Naive thymus-derived CD4-positive, alpha-beta T cell (primary cell): ENCODE measurements around the gene KNDC1. TPM values are rescaled to one million over a fixed set of nuclear protein-coding genes. Genes with fewer than 3 reads are reported as not detected.
A peak's percentile ranks its signal among the peaks of the same experiment; 100 is the strongest.

ENCODE experiments used
- ATAC-seq: fragments of 150-1000 bp; cut with Tn5 transposase; 2 replicates; pipeline ENCODE4 v1.10.0; 2021; ENCODE audit warnings: mild to moderate bottlenecking, moderate library complexity
- CTCF ChIA-PET: fragments of 350-600 bp; sonication (Branson Sonifier 250); formaldehyde crosslinking; loops from one replicate; lab custom pipeline; 2021; ENCODE audit warnings: antibody characterized with exemption; lab: Charles Lee
- POLR2A ChIA-PET: fragments of 350-600 bp; sonication (Branson Sonifier 250); formaldehyde crosslinking; loops from one replicate; lab custom pipeline; 2021; ENCODE audit warnings: antibody characterized with exemption, inconsistent platforms; lab: Charles Lee
- DNase-seq, 9 donors: peaks; one replicate each; pipeline versions ENCODE4 v3.0.0 to v3.0.0-alpha.2; 2020 to 2022; ENCODE audit warnings: mixed read lengths in 1 of 9
- H3K27ac ChIP-seq: one replicate; pipeline ENCODE4 v1.7.0; 2013; ENCODE audit warnings: mild to moderate bottlenecking, low read depth, low read length, moderate library complexity
- H3K27me3 ChIP-seq, 2 donors: one replicate each; pipeline ENCODE4 v1.7.0; 2013; ENCODE audit warnings: low read length in 2 of 2, mild to moderate bottlenecking in 2 of 2, moderate library complexity in 2 of 2; ENCODE audit not compliant: control insufficient read depth in 2 of 2, insufficient read depth in 2 of 2
- H3K36me3 ChIP-seq, 3 experiments: 1 replicate in 2 of 3; 2 replicates in 1 of 3; pipeline ENCODE4 v1.7.0; 2013; ENCODE audit warnings: low read length in 3 of 3, mild to moderate bottlenecking in 3 of 3, moderate library complexity in 1 of 3; ENCODE audit not compliant: insufficient read depth in 3 of 3, control insufficient read depth in 2 of 3
- H3K4me1 ChIP-seq, 2 donors: one replicate each; pipeline ENCODE4 v1.7.0; 2013; ENCODE audit warnings: low read length in 2 of 2, mild to moderate bottlenecking in 2 of 2, moderate library complexity in 1 of 2; ENCODE audit not compliant: control insufficient read depth in 2 of 2, insufficient read depth in 2 of 2
- H3K4me3 ChIP-seq: 2 replicates; pipeline ENCODE4 v1.7.0; 2013; ENCODE audit warnings: mild to moderate bottlenecking, low read length
- H3K9me3 ChIP-seq, 3 experiments: 1 replicate in 2 of 3; 2 replicates in 1 of 3; pipeline ENCODE4 v1.7.0; 2013; ENCODE audit warnings: low read length in 3 of 3; ENCODE audit not compliant: control insufficient read depth in 2 of 3
- H3K27ac Mint-ChIP-seq, 9 donors: one replicate each; pipeline ENCODE4 v1.8.0; 2020 to 2022; ENCODE audit warnings: mixed read lengths in 9 of 9, mild to moderate bottlenecking in 8 of 9, moderate library complexity in 5 of 9, inconsistent platforms in 2 of 9
- H3K27me3 Mint-ChIP-seq, 5 donors: one replicate each; pipeline ENCODE4 v1.8.0; 2021 to 2022; ENCODE audit warnings: mixed read lengths in 5 of 5, mild to moderate bottlenecking in 1 of 5
- H3K36me3 Mint-ChIP-seq, 5 donors: one replicate each; pipeline ENCODE4 v1.8.0; 2020 to 2022; ENCODE audit warnings: mixed read lengths in 5 of 5, mild to moderate bottlenecking in 3 of 5, inconsistent platforms in 1 of 5
- H3K4me1 Mint-ChIP-seq, 7 donors: one replicate each; pipeline ENCODE4 v1.8.0; 2020 to 2022; ENCODE audit warnings: mixed read lengths in 7 of 7, mild to moderate bottlenecking in 3 of 7, inconsistent platforms in 1 of 7
- H3K4me3 Mint-ChIP-seq, 10 donors: one replicate each; pipeline ENCODE4 v1.8.0; 2020 to 2022; ENCODE audit warnings: mild to moderate bottlenecking in 10 of 10, mixed read lengths in 10 of 10, moderate library complexity in 6 of 10, inconsistent platforms in 2 of 10
- H3K9me3 Mint-ChIP-seq, 11 donors: one replicate each; pipeline ENCODE4 v1.8.0; 2020 to 2022; ENCODE audit warnings: mixed read lengths in 11 of 11, mild to moderate bottlenecking in 4 of 11, inconsistent platforms in 1 of 11, moderate library complexity in 1 of 11
- intact Hi-C, 2 donors: fragments of 100-400 bp; cut with micrococcal nuclease; formaldehyde crosslinking; loops; one replicate each; pipeline ENCODE4 v1.15.1; 2023
- polyA plus RNA-seq, 2 donors: library from polyadenylated mRNA; unstranded; fragments of 300-500 nt; fragmentation: Illumina TruSeq; gene quantifications; one replicate each; pipeline ENCODE4 v1.2.3, GENCODE V29; 2021
- total RNA-seq, 6 experiments: library from RNA in 5 of 6; stranded (reverse) in 5 of 6; gene quantifications; 1 replicate in 5 of 6; 2 replicates in 1 of 6; pipeline ENCODE4 v1.2.3 and lab custom pipeline; 2021 to 2026

The KNDC1 gene
- total and polyA plus RNA-seq, 7 experiments from 2014 or later: 0.05 to 3.6 (median 0.60) TPM; not detected in 3

DNA sequence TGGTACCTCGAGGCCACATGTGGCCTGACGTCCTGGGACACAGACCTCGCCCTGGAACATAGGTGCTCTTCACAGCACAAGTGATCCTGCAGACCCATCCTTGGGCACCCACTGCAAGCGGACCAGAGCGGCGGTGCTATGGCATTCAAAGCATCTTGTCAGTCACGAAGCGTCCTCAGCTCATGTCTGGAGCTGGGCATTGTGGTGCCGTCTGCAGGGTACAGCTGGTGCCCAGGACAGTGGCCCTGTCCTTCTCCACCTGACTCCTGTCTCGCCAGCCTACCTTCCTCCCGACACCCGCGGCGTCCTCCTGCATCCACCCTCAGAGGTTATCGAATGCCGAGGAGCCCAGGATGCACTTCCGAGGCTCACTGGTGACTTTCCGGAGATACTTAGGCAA is 45.8 kb upstream of the KNDC1 start:
- Histone ChIP-seq H3K27me3 (no peaks in the 10 kb centered on the region), H3K4me1 (no peaks in the 10 kb centered on the region), H3K4me3 (no peak overlapping the region), H3K36me3 (no peaks in the 10 kb centered on the region), H3K9me3 (no peaks in the 10 kb centered on the region), H3K27ac (no peak overlapping the region)
- Mint-ChIP-seq H3K9me3 (peaks cover 0 to 23% (median 8%) of the 10 kb centered on the region in 11 donors), H3K27ac (no peak overlapping the region), H3K4me3 (no peak overlapping the region), H3K4me1 (peaks cover 0 to 2% (median 0%) of the 10 kb centered on the region in 7 donors), H3K27me3 (peaks cover 0 to 6% (median 5%) of the 10 kb centered on the region in 5 donors), H3K36me3 (peaks cover 0 to 4% (median 0%) of the 10 kb centered on the region in 5 donors)
- CTCF ChIA-PET: no interaction called here
- DNase-seq: peak in 1 of 9 donors; percentile 6
- intact Hi-C loops: no loop called here
- POLR2A ChIA-PET: no interaction called here
- no peak for ATAC-seq

DNA sequence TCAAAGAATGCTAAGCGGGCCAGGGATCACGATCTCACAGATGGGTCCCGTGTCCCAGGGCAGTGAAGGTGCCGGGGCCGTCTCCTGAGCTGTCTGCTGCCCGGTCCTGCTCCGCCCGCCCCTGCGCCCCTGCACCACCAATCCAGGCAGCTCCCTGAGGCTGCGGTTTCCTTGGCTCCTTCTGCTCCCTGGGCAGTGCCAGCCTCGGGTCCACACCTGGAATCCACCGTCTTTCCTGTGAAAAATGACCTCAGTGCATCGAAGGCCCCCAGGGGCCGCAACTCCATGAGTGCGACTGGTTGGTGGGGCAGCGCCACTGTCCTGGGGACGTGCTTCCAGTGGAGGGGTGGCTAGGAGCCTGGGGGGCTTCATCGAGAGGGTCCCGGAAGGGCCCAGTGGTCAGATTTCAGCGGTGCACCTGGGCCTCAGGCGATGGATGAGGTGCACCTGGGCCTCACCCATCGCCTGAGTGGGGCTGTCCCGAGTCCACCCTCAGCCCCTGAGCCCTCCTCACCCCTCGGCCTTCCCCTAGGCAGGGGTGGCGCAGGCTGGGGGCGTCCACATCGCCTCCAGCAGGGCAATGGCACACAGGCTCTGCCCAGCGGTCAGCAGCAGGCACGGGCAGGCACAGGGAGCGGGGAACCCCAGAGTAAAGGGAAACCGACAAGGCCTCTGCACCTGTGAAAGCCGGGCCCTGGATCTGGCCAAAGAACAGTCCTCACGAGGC is 45.1 kb upstream of the KNDC1 start:
- peaks cover 0 to 22% (median 6%) of the 10 kb centered on the region in 11 donors for H3K9me3 Mint-ChIP-seq
- H3K4me1 Mint-ChIP-seq: no peaks in the 10 kb centered on the region
- Histone ChIP-seq H3K36me3 (no peaks in the 10 kb centered on the region), H3K27ac (no peak overlapping the region), H3K4me3 (no peak overlapping the region), H3K27me3 (no peaks in the 10 kb centered on the region), H3K4me1 (no peaks in the 10 kb centered on the region), H3K9me3 (no peaks in the 10 kb centered on the region)
- ChIA-PET CTCF (no interaction called here), POLR2A (no interaction called here)
- H3K36me3 Mint-ChIP-seq: peaks cover 0 to 4% (median 0%) of the 10 kb centered on the region in 5 donors
- intact Hi-C loops: no loop called here
- ATAC-seq (no peak), DNase-seq (peak in 1 of 9 donors; percentile 1)
- H3K4me3 Mint-ChIP-seq: no peak overlapping the region
- H3K27ac Mint-ChIP-seq: no peak overlapping the region
- peaks cover 0 to 6% (median 0%) of the 10 kb centered on the region in 5 donors for H3K27me3 Mint-ChIP-seq

DNA sequence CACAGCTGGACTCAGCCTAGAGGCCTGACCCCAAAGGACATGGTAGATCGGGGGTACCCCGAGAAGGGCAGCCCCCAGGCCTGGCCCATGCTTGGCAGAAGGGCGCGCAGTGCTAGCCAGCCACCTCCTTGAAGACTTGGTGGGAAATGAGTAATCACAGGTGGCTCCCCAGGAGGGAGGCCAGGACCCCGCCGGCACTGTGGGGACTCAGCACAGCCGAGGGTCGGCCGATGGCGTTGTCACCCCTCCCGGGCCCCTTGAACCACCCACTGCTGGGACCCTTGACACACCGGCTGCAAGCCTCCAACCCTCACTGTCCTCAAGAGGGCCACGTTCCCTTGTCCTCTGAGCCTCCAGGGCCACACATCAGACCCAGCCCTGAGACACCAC is 44.6 kb upstream of the KNDC1 start:
- Mint-ChIP-seq H3K36me3 (peaks cover 0 to 4% (median 2%) of the 10 kb centered on the region in 5 donors), H3K27ac (no peak overlapping the region), H3K9me3 (peaks cover 0 to 19% (median 6%) of the 10 kb centered on the region in 11 donors), H3K4me1 (no peaks in the 10 kb centered on the region), H3K27me3 (peaks cover 0 to 5% (median 0%) of the 10 kb centered on the region in 5 donors), H3K4me3 (no peak overlapping the region)
- Histone ChIP-seq H3K4me3 (no peak overlapping the region), H3K4me1 (no peaks in the 10 kb centered on the region), H3K9me3 (no peaks in the 10 kb centered on the region), H3K27me3 (no peaks in the 10 kb centered on the region), H3K27ac (no peak overlapping the region), H3K36me3 (no peaks in the 10 kb centered on the region)
- intact Hi-C loops: no loop called here
- POLR2A ChIA-PET: no interaction called here
- peak in 1 of 9 donors; percentile 3 for DNase-seq
- CTCF ChIA-PET: no interaction called here
- no peak for ATAC-seq

DNA sequence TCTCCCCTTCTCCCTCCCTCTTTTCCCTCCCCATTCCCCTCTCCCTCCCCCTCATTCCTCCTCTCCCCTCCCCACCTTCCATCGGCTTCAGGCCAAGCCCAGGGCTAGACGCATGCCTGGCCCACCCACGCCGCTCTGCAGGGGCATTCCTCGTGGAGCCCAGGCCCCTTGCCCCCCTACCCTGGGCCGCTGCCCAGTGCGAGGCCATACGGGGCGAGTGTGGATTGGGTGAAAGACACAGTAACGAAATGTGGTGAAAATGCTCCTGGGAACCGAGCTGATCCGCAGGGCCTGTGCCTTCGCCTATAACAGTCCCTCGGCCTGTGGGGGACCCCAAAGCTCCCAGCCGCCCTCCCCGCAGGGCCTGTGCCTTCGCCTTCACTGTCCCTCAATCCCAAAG is 44.0 kb upstream of the KNDC1 start:
- Histone ChIP-seq H3K4me3 (no peak overlapping the region), H3K27me3 (no peaks in the 10 kb centered on the region), H3K4me1 (no peaks in the 10 kb centered on the region), H3K27ac (no peak overlapping the region), H3K9me3 (no peaks in the 10 kb centered on the region), H3K36me3 (no peaks in the 10 kb centered on the region)
- Mint-ChIP-seq H3K4me1 (no peaks in the 10 kb centered on the region), H3K27ac (no peak overlapping the region), H3K9me3 (peaks cover 0 to 15% (median 6%) of the 10 kb centered on the region in 11 donors), H3K4me3 (no peak overlapping the region), H3K36me3 (peaks cover 0 to 4% (median 2%) of the 10 kb centered on the region in 5 donors), H3K27me3 (peaks cover 0 to 5% (median 0%) of the 10 kb centered on the region in 5 donors)
- no peak for ATAC-seq
- CTCF ChIA-PET: no interaction called here
- intact Hi-C loops: no loop called here
- POLR2A ChIA-PET: no interaction called here
- peak in 1 of 9 donors; percentile 3 for DNase-seq

DNA sequence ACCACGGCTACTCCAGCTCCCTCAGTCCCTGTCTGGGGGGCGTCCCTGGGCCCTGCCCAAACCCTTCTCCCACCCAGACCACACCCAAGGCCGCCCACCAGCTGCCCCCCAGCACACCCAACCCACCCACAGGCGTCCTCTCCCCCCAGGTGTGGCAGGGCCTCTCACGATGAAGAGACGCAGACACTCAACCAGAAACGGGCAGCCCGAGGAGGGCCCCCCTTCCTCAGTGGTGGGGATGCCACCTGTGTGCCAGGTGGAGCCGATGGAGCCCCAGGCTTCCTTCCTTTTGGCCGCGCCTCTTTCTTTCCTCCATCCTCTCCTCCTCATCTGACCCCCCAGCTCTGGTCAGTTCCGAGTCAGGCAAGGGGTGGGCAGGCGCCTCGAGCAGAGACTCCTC is 43.6 kb upstream of the KNDC1 start:
- no peak for DNase-seq
- H3K4me1 Mint-ChIP-seq: no peaks in the 10 kb centered on the region
- no peak for ATAC-seq
- Histone ChIP-seq H3K27ac (no peak overlapping the region), H3K9me3 (no peaks in the 10 kb centered on the region), H3K4me3 (no peak overlapping the region), H3K27me3 (no peaks in the 10 kb centered on the region), H3K36me3 (no peaks in the 10 kb centered on the region), H3K4me1 (no peaks in the 10 kb centered on the region)
- POLR2A ChIA-PET: no interaction called here
- peaks cover 0 to 15% (median 6%) of the 10 kb centered on the region in 11 donors for H3K9me3 Mint-ChIP-seq
- H3K27ac Mint-ChIP-seq: no peak overlapping the region
- CTCF ChIA-PET: no interaction called here
- peaks cover 0 to 5% (median 0%) of the 10 kb centered on the region in 5 donors for H3K27me3 Mint-ChIP-seq
- H3K36me3 Mint-ChIP-seq: peaks cover 0 to 4% (median 2%) of the 10 kb centered on the region in 5 donors
- intact Hi-C loops: no loop called here
- no peak overlapping the region for H3K4me3 Mint-ChIP-seq

DNA sequence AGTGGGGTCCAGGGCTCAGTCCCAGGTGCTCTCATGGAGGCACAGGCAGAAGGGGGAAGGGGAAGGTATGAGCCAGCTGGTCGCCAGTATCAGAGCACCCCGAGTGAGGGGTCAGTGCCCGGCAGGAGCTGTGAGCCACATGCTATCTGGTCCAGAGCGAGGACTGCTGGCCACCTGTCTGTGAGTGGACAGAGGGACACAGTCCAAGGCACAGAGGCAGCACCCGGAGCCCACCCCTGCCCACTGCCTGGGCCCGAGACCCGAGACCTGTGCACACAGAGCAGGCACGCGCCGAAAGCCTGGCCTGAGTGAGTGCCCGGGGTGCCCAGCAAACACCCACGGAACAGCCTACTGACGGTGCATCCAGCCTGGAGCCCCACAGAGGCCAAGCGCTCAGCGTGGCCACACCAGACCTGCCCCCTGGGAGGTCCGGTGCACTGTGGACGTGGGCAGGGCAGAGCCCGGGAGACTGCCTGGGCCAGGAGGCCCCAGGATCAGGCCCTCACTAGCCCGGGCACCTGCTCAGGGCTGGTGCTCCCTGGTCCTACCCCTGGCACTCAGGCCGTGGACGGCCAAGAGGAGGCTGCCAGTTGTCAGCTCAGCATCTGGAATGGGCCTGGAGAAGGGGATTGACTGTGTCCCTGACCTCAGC is 42.9 kb upstream of the KNDC1 start:
- no peaks in the 10 kb centered on the region for H3K36me3 ChIP-seq
- no peak overlapping the region for H3K4me3 ChIP-seq
- no peak overlapping the region for H3K27ac Mint-ChIP-seq
- ATAC-seq (no peak), DNase-seq (peak in 1 of 9 donors; percentile 2)
- no peaks in the 10 kb centered on the region for H3K27me3 ChIP-seq
- H3K36me3 Mint-ChIP-seq: peaks cover 0 to 4% (median 2%) of the 10 kb centered on the region in 5 donors
- no peaks in the 10 kb centered on the region for H3K9me3 ChIP-seq
- H3K4me1 ChIP-seq: no peaks in the 10 kb centered on the region
- ChIA-PET POLR2A (no interaction called here), CTCF (no interaction called here)
- no peak overlapping the region for H3K4me3 Mint-ChIP-seq
- peaks cover 0 to 5% (median 0%) of the 10 kb centered on the region in 5 donors for H3K27me3 Mint-ChIP-seq
- intact Hi-C loops: no loop called here
- peaks cover 0 to 15% (median 6%) of the 10 kb centered on the region in 11 donors for H3K9me3 Mint-ChIP-seq
- H3K4me1 Mint-ChIP-seq: no peaks in the 10 kb centered on the region
- no peak overlapping the region for H3K27ac ChIP-seq
